C1 segment of cervical spinal cord (tissue), 14 donors: ENCODE results near the gene DDX43.
"Not testable (repeated sequence)": the region's sequence is repeated elsewhere in the genome, so short reads cannot be mapped to it uniquely, and the experiment has no call there.

Experiments used
- DNase-seq, 14 donors: peaks; one replicate each; lab custom pipeline; 2025; lab: John Stamatoyannopoulos, UW

The DDX43 gene

DNA sequence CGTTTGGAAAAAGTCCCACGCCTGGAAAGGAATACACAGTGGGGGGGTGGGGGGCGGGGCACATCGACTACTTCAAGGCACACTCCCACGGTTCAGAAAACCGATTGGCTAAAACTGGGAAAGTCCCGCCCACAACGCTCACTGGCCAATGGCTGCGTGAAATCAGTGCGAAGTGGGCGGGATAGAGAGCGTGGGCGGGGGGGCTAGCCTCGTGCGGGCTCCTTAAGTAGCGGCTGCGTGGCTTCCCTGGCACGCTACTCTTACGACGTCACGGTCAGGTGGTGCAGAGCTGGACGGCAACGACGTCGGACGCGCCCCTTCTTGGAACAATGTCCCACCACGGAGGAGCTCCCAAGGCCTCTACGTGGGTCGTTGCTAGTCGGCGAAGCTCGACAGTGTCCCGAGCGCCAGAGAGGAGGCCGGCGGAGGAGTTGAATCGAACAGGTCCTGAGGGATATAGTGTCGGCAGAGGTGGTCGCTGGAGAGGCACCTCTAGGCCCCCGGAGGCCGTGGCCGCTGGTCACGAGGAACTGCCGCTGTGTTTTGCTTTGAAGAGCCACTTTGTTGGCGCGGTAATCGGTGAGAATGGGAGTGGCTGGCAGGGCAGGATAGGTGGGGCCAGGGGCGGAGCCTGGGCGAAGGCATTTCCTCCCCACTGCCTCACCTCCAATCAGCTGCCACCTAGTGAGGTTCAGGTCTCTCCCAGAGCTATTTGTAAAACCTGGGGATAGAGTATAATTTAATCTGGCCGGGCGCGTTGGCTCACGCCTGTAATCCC lies at the start of gene DDX43:
DDX43 (plus strand) TSS at position 252 of the 778 bp plus-strand sequence; CDS start at position 330, 78 bp downstream.
- DNase-seq = peak in 2 of 14 donors; percentile 15 to 37

DNA sequence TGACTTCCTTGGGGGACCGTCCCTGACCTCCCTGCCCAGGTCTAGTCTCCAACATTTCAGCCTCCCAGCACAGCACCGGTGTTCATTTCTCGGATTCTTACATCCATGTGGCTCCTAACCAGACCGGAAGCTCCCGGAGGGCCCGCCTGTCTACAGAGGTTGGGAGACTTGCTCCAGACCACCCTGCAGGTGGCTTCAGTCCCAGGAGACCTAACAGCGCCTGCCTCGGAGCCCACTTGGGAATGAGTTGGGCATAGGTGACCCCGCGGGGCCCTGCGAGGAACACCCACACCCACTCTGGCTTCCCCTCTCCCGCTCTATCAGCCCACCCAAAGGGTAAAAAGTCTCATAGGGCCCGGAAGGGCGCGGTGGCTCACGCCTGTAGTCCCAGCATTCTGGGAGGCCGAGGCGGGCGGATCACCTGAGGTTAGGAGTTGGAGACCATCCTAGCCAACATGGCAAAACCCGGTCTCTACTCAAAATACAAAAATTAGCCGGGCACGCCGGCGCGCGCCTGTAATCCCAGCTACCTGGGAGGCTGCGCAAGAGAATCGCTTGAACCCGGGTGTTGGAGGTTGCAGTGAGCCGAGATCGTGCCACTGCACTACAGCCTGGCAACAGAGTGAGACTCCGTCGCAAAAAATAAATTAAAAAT lies 46.0 kb upstream of the DDX43 start:
- DNase-seq = no peak

DNA sequence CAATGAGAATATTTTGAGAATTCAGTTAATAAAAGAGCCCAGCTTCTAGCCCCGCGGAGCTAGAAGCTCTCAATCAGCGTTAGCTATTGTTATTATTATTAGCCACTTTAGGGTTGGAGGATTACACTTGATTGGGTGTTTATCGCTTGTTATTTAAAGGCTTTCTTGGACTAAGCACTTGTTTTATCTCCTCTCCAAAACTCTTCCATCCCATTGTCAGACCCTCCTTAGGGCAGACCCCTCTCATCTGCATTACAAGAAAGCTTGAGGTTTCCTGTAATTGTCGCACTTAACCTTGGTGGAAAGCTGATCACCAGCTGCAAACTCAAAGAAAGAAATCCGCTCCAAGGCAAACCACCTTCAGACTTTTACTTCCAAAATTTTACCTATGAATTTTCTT lies 45.3 kb upstream of the DDX43 start:
- no peak for DNase-seq

DNA sequence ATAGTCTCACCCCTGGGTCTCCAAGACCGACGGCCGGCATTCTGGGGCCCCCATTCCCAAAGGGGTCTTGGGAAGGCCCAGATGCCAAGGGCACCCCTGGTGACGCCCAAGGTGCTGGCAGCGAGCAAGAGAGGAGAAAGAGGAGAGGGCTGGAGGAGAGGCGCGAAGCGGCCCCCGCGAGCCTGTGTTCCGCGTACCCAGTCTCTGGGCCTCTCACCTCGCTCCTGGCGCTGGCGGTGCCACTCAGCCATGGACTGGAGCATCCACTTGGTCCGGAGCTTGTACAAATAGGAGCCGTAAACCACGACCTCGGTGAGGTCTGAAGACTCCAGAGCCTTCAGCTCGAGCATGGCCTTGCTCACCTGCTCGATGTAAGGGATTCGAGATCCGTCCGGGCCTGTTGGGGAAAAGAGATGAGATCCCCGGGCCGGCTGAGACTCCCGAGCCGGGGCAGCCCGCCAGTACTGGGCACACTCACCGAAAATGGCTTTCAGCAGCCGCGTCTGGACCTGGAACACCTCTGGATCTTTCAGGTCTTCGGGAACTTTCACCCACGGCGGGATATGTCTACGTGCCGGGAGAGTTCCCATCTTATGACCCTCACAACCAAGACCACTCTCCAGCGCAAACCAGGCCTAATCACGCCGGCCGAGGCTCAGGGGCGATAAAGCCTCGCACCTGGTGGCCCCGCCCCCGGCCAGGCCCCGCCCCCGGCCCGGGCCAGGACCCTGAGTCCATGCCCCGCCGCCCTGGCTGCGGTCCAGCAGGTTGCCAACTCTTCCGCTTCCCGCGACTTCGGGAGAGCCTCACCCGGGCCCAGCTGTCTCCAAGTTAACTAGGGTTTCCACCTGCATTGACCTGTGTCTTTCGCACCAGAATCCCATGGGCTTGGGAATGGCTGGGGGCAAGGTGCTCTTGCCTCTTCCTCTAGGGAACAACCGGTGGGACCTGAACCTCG lies 40.7 kb upstream of the DDX43 start, which contains the start of gene DPPA5:
DPPA5 (minus strand) TSS at position 641 of the 958 bp plus-strand sequence; CDS start at position 590, 51 bp downstream.
- no peak for DNase-seq

DNA sequence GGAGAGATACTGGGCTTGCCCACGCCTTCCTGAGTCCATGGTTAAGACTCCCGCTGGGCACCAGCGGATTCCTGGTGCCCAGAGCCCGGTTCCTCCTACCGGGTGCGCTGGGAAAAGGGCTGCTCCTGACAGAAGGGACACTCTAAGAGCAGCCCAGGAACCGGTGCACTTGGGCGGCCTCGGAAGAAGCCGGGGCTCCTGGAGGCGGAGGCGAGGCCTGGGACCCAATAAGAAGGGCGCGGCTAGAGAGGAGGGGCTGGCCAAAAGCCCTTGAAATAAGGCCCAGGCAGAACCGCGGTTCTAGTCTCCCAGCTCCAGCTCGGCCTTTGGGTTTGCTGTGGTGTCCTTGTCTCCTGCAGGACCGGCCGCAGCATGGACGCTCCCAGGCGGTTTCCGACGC lies 32.3 kb upstream of the DDX43 start, which contains the start of gene KHDC3L:
KHDC3L (plus strand) TSS at position 301 of the 400 bp plus-strand sequence; CDS start at position 373, 72 bp downstream.
- no peak for DNase-seq

- DNase-seq = no peak
Observed at GRCh38 chr6:73362869-73363536, 31.6 kb upstream of the DDX43 start.

- no peak for DNase-seq
Observed at GRCh38 chr6:73363537-73363875, 31.1 kb upstream of the DDX43 start.

DNA sequence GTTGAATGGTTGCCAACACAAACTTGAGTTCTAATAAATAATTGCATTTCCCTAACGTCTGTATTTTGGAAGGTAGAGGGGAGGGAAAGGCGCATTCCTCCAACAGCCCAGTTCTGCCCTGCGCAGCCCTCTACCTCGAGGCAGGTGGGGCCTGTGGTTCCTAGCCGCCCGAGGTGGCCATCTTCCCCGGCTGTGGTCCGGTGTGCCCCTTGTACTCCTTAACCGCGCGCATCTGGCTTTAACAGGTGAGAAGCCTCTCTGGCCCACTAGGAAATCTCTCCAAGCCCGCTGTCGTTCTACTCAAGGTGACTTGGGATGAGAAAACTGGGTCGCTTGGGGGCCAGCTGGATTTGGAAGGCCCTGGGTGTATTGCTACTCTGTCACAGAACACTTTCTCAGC lies 30.5 kb upstream of the DDX43 start:
- DNase-seq = no peak

DNA sequence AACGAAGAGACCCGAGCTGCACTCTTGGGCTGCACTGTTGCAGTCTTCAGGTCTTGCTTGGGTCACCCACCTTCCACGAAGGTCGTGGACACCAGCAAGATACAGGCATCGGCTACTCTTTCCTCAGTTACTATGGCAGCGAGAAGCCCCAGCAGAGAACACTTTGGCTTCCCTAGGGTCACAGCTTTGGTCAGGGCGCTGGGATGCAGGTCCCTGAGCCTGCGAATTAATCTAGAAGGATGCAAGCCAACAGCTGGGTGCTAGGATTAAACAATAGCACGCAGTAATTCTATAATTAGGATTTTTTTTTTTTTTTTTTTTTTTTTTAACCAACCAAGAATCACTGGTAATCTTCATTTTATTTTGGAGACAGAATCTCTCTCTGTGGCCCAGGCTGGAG lies 30.1 kb upstream of the DDX43 start:
- DNase-seq = no peak

- DNase-seq = peak in 2 of 14 donors; percentile 4 to 73
Observed at GRCh38 chr6:73367761-73368355, 26.8 kb upstream of the DDX43 start.

- no peak for DNase-seq
Observed at GRCh38 chr6:73368675-73369074, 26.0 kb upstream of the DDX43 start.

GRCh38 chr6:73369157-73369556 lies 25.5 kb upstream of the DDX43 start:
- no peak for DNase-seq

DNA sequence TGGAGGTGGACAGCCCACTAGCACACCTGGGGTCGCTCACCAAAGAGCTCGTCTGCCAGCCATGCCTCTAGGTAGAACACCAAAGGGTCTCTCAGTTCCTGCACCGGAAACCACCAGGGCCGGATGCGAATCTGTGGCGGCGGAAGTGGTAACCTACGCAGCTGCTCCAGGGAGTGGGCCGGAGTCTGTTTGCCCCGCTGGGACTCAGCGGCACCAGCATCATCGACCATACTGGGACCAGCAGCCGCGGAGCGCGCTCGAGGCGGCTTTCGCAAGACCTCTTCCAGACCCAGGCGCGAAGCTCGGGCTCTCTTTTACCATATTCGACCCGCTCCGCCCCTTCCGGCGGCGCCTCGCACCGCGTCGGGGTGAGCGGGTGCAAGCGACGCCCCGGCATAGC lies 25.1 kb upstream of the DDX43 start, which contains the start of gene OOEP:
OOEP (minus strand) TSS at position 335 of the 400 bp plus-strand sequence; CDS start at position 230, 105 bp downstream.
- DNase-seq = no peak

GRCh38 chr6:73371984-73372383 lies 22.6 kb upstream of the DDX43 start:
- DNase-seq = no peak

GRCh38 chr6:73372516-73372915 lies 22.1 kb upstream of the DDX43 start:
- peak in 5 of 14 donors; percentile 8 to 97 (median 41) for DNase-seq

GRCh38 chr6:73375216-73375615 lies 19.4 kb upstream of the DDX43 start:
- DNase-seq = peak in 1 of 14 donors; percentile 82

DNA sequence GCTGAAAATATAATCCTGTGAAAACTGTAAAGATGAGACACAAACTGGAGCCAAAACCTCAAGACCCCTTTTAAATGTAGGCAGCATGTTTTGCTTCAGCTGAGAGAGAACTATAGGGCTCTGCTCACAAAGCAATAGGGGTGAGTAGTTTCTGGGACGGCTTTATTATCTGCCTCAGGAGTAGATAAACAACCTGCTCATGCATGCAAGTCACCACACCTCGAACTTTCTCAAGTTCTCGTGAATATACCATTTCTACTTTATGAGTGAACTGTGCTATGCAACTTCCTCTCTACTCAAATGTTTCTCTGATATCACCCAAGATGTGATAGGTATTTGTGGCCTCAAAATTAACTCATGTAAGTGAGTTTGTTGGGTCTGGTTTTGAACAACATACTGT lies 17.4 kb upstream of the DDX43 start:
- DNase-seq = no peak

DNA sequence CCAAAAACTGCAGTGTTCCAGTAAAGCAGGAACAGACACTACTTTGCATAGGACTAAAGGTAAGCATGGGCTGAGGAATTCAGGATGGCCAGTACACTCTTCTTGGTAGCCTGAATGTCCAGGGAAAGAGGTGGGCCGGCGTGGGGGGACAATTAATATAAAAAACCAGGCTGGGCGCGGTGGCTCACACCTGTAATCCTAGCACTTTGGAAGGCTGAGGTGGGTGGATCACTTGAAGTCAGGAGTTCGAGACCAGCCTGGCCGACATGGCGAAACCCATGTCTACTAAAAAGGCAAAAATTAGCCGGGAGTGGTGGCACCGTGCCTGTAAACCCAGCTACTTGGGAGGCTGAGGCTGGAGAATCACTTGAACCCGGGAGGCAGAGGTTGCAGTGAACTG lies 13.1 kb upstream of the DDX43 start:
- not testable (repeated sequence) for DNase-seq

DNA sequence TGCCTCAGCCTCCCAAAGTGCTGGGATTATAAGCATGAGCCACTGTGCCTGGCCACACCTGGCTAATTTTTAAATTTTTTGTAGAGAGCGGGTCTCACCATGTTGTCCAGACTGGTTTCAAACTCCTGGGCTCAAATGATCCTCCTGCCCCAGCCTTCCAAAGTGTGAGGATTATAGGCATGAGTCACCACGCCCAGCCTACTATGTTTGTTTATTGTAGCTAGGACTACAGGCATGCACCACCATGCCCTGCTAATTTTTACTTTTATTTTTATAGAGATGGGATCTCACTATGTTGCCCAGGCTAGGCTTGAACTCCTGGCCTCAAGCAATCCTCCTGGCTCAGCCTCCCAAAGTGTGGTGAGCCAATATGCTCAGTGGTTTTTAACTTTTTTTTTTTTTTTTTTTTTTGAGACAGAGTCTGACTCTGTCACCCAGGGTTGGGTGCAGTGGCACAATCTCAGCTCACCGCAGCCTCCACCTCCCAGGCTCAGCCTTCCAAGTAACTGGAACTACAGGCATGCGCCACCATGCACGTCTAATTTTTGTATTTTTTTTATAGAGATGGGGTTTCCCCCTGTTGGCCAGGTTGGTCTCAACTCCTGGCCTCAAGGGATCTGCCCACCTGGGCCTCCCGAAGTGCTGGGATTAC lies 12.0 kb upstream of the DDX43 start:
- no peak for DNase-seq

DNA sequence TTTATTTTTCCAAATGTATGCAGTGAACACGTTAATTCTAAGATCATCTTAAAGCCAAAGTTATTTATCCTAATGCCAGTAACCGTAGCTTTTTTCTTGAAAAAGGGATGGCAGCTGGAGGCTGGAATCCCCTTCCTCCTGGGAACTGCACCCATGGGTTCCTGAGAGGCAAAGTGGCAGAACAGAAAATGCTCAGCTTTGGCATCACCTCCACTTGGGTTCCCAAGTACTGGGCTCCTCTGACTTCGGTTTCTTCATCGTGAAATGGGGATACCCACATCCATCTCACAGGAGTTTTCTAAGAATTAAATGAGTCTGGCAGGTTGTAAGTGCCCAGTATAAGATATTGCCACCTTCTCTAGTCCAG lies 6.2 kb upstream of the DDX43 start:
- no peak for DNase-seq
